NCI-H69 (cell line): ENCODE results near the gene GLIS1.

Source experiments
- DNase-seq: peaks from one replicate; lab custom pipeline; 2025; lab: John Stamatoyannopoulos, UW

Gene GLIS1

GRCh38 chr1:53736290-53736689 lies 2.7 kb downstream of the GLIS1 start:
- DNase-seq: peak; percentile 55

DNA sequence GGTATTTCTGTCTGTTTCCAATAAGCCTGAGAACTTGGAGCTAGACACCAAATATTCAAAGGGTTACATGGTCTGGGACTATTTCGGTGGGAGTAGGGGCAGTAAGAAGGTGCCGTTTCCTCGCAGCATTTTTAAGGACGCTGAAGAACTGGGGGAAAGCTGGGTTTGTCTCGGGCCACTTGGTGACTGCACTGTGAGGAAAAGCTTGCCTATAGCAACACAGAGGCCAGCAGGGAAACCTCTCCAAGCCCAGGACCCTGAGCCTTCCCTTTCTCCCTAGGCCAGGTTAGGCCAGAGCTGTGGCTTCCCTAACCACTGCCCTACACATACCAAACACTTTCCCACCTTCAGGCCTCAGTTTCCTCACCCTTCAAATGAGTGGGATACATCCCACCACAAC lies 3.3 kb downstream of the GLIS1 start:
- no peak for DNase-seq

GRCh38 chr1:53735261-53735660 lies 3.7 kb downstream of the GLIS1 start:
- DNase-seq: no peak

- peak; percentile 5 for DNase-seq
These were observed 4.2 kb downstream of the GLIS1 start for GRCh38 chr1:53734650-53735211.

DNA sequence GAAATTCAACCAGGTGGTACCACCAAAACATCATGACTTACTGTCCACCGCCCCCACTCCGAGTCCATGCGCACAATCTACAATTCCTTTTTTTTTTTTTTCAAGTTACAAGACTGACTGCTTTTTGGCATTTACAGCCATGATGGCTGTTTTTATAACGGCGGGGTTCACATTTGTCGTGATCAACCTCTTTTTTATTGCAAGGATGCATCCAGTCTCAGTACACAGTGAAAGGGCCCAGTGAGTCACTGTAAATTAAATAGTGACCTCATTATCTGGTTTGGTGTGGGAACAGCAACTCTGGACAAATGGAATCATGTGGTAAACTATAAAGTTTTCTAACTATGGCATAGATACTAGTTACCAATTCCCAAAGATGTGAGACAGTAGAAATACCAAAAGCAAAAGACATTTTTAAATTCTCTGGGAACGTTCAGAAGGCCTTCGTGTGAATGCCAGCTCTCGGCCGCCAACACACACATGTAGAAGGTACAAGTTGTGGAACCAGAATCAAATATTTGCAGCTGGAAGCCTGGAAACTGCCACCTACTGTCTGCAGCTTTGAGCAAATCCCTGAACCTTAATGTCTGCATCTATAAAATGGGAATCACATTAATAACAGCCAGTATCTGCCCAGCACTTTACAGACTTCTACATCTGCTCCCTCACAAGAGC lies 4.9 kb downstream of the GLIS1 start:
- DNase-seq: no peak

DNA sequence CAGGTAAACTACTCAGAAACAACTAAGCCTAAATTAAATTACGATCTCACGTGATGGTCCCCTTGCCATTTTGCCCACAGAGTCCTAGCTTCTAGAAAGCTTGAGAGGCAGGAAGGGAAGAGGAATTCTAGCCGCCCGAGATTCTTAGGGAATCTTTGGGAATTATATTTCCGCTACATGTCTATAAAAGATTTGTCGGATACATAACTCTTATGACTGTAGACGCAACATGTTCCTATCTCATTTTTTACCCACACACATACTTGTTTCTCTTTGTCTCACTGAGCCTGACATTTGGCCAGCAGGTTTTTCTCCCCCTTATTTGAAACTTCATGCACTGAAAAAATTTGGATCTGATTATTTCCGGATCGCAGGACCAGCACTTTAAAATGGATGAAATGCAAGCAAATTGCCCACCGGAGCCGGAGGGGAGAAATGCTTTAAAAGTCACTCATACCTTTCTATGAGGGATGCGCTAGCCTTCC lies 5.5 kb downstream of the GLIS1 start:
- DNase-seq: no peak

GRCh38 chr1:53732912-53733317 lies 6.0 kb downstream of the GLIS1 start:
- DNase-seq: no peak

DNA sequence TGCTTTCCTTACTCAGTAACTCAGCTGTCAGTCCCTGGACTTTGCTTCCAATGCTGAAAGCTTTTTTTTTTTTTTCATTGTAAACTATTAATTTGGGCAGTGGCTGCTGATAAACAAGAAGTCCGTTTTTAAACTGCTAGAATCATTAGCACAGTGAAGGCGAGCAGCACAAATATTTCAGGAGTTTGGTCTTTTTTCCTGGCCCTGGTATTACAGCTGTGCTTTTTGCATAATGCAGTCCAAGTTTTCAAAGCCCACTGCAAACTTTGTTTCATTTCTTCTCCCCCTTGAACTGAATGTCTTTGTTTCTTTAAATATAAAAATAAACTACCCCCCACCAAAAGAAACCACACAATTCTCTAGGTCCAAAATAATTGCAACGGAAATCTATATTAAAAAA lies 6.6 kb downstream of the GLIS1 start:
- no peak for DNase-seq

GRCh38 chr1:53731779-53732305 lies 7.1 kb downstream of the GLIS1 start:
- DNase-seq: no peak

DNA sequence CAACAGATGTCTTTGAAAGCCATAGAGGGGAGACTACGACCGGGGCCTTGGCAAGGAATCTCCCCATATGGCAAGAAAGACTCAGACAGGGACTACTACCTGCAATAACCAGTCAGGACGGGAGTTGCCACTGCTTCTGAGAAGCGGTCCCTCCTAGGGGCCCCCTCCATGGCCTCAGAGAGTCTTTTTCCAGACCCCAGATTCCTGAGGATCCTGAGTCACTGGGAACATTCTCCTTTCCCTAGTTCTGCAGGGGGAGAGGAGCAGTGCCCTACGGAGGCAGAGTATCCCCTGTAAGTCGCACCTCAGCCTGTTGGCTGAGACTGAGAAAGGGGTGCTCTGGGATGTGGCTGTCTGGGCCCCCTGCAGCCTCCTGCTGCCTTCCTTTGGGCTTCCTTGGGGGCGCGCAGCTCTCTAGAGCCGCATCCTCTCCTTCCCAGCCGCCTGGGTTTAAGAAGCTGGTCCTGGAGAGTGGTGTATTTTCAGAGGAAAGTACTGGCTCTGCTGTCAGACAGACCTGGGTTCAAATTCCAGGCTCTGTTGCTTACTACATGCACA lies 7.8 kb downstream of the GLIS1 start:
- no peak for DNase-seq

GRCh38 chr1:53730224-53730865 lies 8.6 kb downstream of the GLIS1 start:
- DNase-seq: no peak

- DNase-seq: no peak
These were observed 9.3 kb downstream of the GLIS1 start for GRCh38 chr1:53729456-53730223.

GRCh38 chr1:53728702-53729455 lies 10.1 kb downstream of the GLIS1 start:
- DNase-seq: no peak

GRCh38 chr1:53728196-53728595 lies 10.8 kb downstream of the GLIS1 start:
- DNase-seq: no peak

DNA sequence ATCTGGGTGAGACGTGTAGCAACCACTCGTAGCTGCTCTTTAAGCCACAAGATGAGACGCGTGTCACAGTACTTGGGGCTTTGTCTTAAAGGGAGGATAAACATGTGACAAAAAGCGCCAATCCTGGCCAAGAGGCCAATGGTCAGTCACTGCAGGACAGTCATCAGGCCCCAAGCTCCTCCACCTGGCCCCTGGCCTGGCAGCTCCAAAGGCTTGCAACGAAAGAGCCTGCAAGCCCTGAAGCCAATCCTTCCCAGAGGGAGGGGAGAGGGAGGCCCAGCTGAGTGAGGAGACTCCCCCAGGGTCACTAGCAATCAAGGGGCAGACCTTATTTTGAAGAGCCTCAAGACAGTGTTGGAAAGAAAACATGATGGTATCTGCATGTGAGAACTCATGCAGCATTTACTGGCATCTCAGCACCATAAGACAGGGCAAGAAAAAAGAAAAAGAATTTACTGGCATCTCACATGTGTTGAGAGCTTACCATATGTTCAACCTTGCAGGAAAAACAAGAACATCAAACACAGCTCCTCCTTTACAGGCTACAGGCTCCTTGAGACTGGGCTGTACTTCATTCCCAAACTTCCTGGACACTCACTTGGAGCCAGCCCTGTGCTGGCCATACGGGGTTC lies 11.4 kb downstream of the GLIS1 start:
- no peak for DNase-seq

DNA sequence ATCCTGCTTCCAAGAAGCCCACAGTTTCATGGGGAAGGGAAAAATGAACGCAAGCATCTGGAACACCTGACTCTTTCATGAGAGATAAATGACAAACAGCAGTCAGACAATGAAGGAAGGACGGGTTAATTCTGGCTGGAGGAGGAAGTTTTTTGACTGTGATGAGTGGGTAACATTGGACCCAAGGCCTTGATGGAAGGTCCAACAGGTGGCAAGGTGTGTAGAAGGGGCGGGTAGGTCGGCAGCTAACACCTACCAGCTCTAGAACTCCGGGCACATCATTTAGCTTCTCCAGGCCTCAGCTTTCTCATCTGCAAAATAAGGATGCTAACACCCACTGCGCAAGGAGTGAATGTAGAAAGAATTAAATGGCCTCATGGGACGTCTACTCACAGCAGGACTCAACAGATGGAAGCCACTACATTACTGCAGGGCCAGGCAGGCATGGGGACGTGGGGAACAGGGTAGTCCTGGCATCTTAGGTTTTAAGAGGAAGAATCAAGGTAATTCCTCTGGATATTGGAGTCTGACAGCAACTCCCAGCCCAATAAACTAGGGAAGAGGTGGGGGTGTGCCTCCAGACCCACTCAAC lies 12.9 kb downstream of the GLIS1 start:
- no peak for DNase-seq

GRCh38 chr1:53725238-53725689 lies 13.7 kb downstream of the GLIS1 start:
- peak; percentile 10 for DNase-seq

- no peak for DNase-seq
These were observed 16.9 kb downstream of the GLIS1 start for GRCh38 chr1:53722025-53722424.

- no peak for DNase-seq
These were observed 17.9 kb downstream of the GLIS1 start for GRCh38 chr1:53721088-53721487.

GRCh38 chr1:53719469-53719868 lies 19.5 kb downstream of the GLIS1 start:
- no peak for DNase-seq
